Ishikawa (cell line): ENCODE data around the gene TBC1D1.

Source experiments
- EP300 ChIP-seq: IDR thresholded peaks from 2 replicates; pipeline ENCODE4 v1.6.1; 2012; ENCODE audit warnings: borderline replicate concordance
- RAD21 ChIP-seq: IDR thresholded peaks from 2 replicates; pipeline ENCODE4 v1.6.1; 2012; ENCODE audit warnings: low read depth
- TAF1 ChIP-seq: IDR thresholded peaks from 2 replicates; pipeline ENCODE4 v1.6.1; 2012; ENCODE audit warnings: low read depth, mild to moderate bottlenecking
- TCF12 ChIP-seq: IDR thresholded peaks from 2 replicates; pipeline ENCODE4 v1.6.1; 2012; ENCODE audit warnings: low read depth
- USF1 ChIP-seq: IDR thresholded peaks from 2 replicates; pipeline ENCODE4 v1.6.1; 2012
- YY1 ChIP-seq: IDR thresholded peaks from 2 replicates; pipeline ENCODE4 v1.6.1; 2012; ENCODE audit warnings: low read depth

GRCh38 chr4:37865450-37865849 lies 25.4 kb upstream of the TBC1D1 start:
- TF ChIP-seq EP300 (no peak), RAD21 (no peak), TAF1 (no peak), USF1 (no peak), TCF12 (no peak), YY1 (no peak)
